GM21367 (cell line): Measurements from ENCODE around the gene CTSH.
"Not testable (repeated sequence)": the region's sequence is repeated elsewhere in the genome, so short reads cannot be mapped to it uniquely, and the experiment has no call there.

Source experiments
- ATAC-seq: cut with Tn5 transposase; IDR thresholded peaks from one replicate; pipeline ENCODE4 v1.9.1; 2021; ENCODE audit not compliant: unreplicated experiment

Gene CTSH

GRCh38 chr15:78923480-78924360, 21.1 kb downstream of the CTSH start:
- no peak for ATAC-seq

- ATAC-seq = no peak
These were observed 21.8 kb downstream of the CTSH start for GRCh38 chr15:78923015-78923414.

- ATAC-seq = no peak
These were observed 22.3 kb downstream of the CTSH start for GRCh38 chr15:78922527-78922926.

GRCh38 chr15:78921940-78922339, 22.9 kb downstream of the CTSH start:
- ATAC-seq = no peak

- no peak for ATAC-seq
These were observed 23.3 kb downstream of the CTSH start for GRCh38 chr15:78921517-78921916.

GRCh38 chr15:78917888-78918287, 27.0 kb downstream of the CTSH start:
- no peak for ATAC-seq

- ATAC-seq = no peak
These were observed 28.8 kb downstream of the CTSH start for GRCh38 chr15:78916088-78916487.

- no peak for ATAC-seq
These were observed 29.3 kb downstream of the CTSH start for GRCh38 chr15:78915341-78916087.

- ATAC-seq = no peak
These were observed 30.6 kb downstream of the CTSH start for GRCh38 chr15:78914027-78914764.

GRCh38 chr15:78913012-78913411, 31.8 kb downstream of the CTSH start:
- ATAC-seq = no peak

GRCh38 chr15:78912316-78912715, 32.5 kb downstream of the CTSH start:
- no peak for ATAC-seq

- no peak for ATAC-seq
These were observed 34.6 kb downstream of the CTSH start for GRCh38 chr15:78910271-78910670.

- no peak for ATAC-seq
These were observed 35.0 kb downstream of the CTSH start for GRCh38 chr15:78909791-78910228.

GRCh38 chr15:78909160-78909695, 35.6 kb downstream of the CTSH start:
- ATAC-seq = no peak

- ATAC-seq = no peak
These were observed 37.3 kb downstream of the CTSH start for GRCh38 chr15:78907577-78907976.

- ATAC-seq = no peak
These were observed 38.6 kb downstream of the CTSH start for GRCh38 chr15:78906316-78906620.

GRCh38 chr15:78904599-78905358, 40.1 kb downstream of the CTSH start:
- no peak for ATAC-seq

- not testable (repeated sequence) for ATAC-seq
These were observed 42.4 kb downstream of the CTSH start for GRCh38 chr15:78902281-78903032.

- ATAC-seq = not testable (repeated sequence)
These were observed 43.9 kb downstream of the CTSH start for GRCh38 chr15:78900819-78901533.
